ENCODE measurements around the gene USP54. TPM values are rescaled to one million over a fixed set of nuclear protein-coding genes. Genes with fewer than 3 reads are reported as not detected.

Gene USP54
- total and polyA plus RNA-seq, 4 donors, result 1.3 to 10.4 (median 6.3) TPM

- no peak overlapping the region for H3K9ac ChIP-seq (ENCODE audit: low read depth in 1 of 2, low read length in 2 of 2)
- no peak for DNase-seq (ENCODE audit: low spot score)
- H3K4me3 ChIP-seq (ENCODE audit: low read depth in 1 of 3, low read length in 3 of 3), result no peak overlapping the region
- TF ChIP-seq HNF4G (IDR thresholded peaks at IDR 0.05) (no peak), TAF1 (conservative IDR thresholded peaks at IDR 0.05) (no peak), FOXA2 (IDR thresholded peaks at IDR 0.05) (no peak), JUND (IDR thresholded peaks at IDR 0.05) (no peak)
- no peaks in the 10 kb centered on the region for H3K4me1 ChIP-seq (ENCODE audit: control insufficient read depth in 4 of 4, insufficient read depth in 4 of 4, low read length in 3 of 4)
- H3K36me3 ChIP-seq (ENCODE audit: control insufficient read depth in 4 of 4, insufficient read depth in 3 of 4, low read depth in 1 of 4, low read length in 3 of 4), result no peaks in the 10 kb centered on the region
- H3K27ac ChIP-seq (ENCODE audit: low read depth in 1 of 2, low read length in 2 of 2), result no peak overlapping the region
- no peaks in the 10 kb centered on the region for H3K27me3 ChIP-seq (ENCODE audit: control insufficient read depth in 4 of 4, insufficient read depth in 4 of 4, low read length in 3 of 4)
- 43% methylated on average over 1 of the region's 1 CpG for WGBS
- no peaks in the 10 kb centered on the region for H3K9me3 ChIP-seq (ENCODE audit: control insufficient read depth in 4 of 4, low read length in 3 of 4)
These were observed 44.6 kb upstream of the USP54 start for GRCh38 chr10:73635781-73636180.

GRCh38 chr10:73634421-73634820, 43.3 kb upstream of the USP54 start:
- DNase-seq (ENCODE audit: low spot score), result no peak
- whole genome bisulfite sequencing, result 73% methylated on average over 5 of the region's 5 CpGs

GRCh38 chr10:73629165-73629564, 38.0 kb upstream of the USP54 start:
- no peak overlapping the region for H3K27ac ChIP-seq (ENCODE audit: low read depth in 1 of 2, low read length in 2 of 2)
- no peaks in the 10 kb centered on the region for H3K27me3 ChIP-seq (ENCODE audit: control insufficient read depth in 4 of 4, insufficient read depth in 4 of 4, low read length in 3 of 4)
- WGBS, result 93% methylated on average over 5 of the region's 5 CpGs
- peaks cover 0 to 14% (median 9%) of the 10 kb centered on the region in 4 donors for H3K4me1 ChIP-seq (ENCODE audit: control insufficient read depth in 4 of 4, insufficient read depth in 4 of 4, low read length in 3 of 4)
- H3K4me3 ChIP-seq (ENCODE audit: low read depth in 1 of 3, low read length in 3 of 3), result no peak overlapping the region
- TF ChIP-seq ZBTB33 (IDR thresholded peaks at IDR 0.05) (no peak), MAX (IDR thresholded peaks at IDR 0.05) (no peak), ATF3 (IDR thresholded peaks at IDR 0.05) (no peak), YY1 (IDR thresholded peaks at IDR 0.05) (no peak)
- no peak overlapping the region for H3K9ac ChIP-seq (ENCODE audit: low read depth in 1 of 2, low read length in 2 of 2)
- no peaks in the 10 kb centered on the region for H3K36me3 ChIP-seq (ENCODE audit: control insufficient read depth in 4 of 4, insufficient read depth in 3 of 4, low read depth in 1 of 4, low read length in 3 of 4)
- no peaks in the 10 kb centered on the region for H3K9me3 ChIP-seq (ENCODE audit: control insufficient read depth in 4 of 4, low read length in 3 of 4)
- no peak for DNase-seq (ENCODE audit: low spot score)

More at GRCh38 chr10:73634421-73634820, 43.3 kb upstream of the USP54 start:
- H3K9ac ChIP-seq (ENCODE audit: low read depth in 1 of 2, low read length in 2 of 2), result no peak overlapping the region
- no peaks in the 10 kb centered on the region for H3K4me1 ChIP-seq (ENCODE audit: control insufficient read depth in 4 of 4, insufficient read depth in 4 of 4, low read length in 3 of 4)
- H3K9me3 ChIP-seq (ENCODE audit: control insufficient read depth in 4 of 4, low read length in 3 of 4), result no peaks in the 10 kb centered on the region
- no peak overlapping the region for H3K27ac ChIP-seq (ENCODE audit: low read depth in 1 of 2, low read length in 2 of 2)
- H3K4me3 ChIP-seq (ENCODE audit: low read depth in 1 of 3, low read length in 3 of 3), result no peak overlapping the region
- no peaks in the 10 kb centered on the region for H3K27me3 ChIP-seq (ENCODE audit: control insufficient read depth in 4 of 4, insufficient read depth in 4 of 4, low read length in 3 of 4)
- no peaks in the 10 kb centered on the region for H3K36me3 ChIP-seq (ENCODE audit: control insufficient read depth in 4 of 4, insufficient read depth in 3 of 4, low read depth in 1 of 4, low read length in 3 of 4)
- TF ChIP-seq NR2F2 (IDR thresholded peaks at IDR 0.05) (no peak), EGR1 (IDR thresholded peaks at IDR 0.05; ENCODE audit: low read depth in 2 of 2) (no peak), FOXA2 (IDR thresholded peaks at IDR 0.05) (no peak), RXRA (IDR thresholded peaks at IDR 0.05) (no peak), ATF3 (IDR thresholded peaks at IDR 0.05) (no peak)

- no peaks in the 10 kb centered on the region for H3K9me3 ChIP-seq (ENCODE audit: control insufficient read depth in 4 of 4, low read length in 3 of 4)
- 77% methylated on average over 7 of the region's 7 CpGs for WGBS
These were observed 37.3 kb upstream of the USP54 start for GRCh38 chr10:73628405-73628804.

More at GRCh38 chr10:73628405-73628804, 37.3 kb upstream of the USP54 start:
- Histone ChIP-seq H3K4me1 (ENCODE audit: control insufficient read depth in 4 of 4, insufficient read depth in 4 of 4, low read length in 3 of 4) (peaks cover 0 to 14% (median 9%) of the 10 kb centered on the region in 4 donors), H3K27me3 (ENCODE audit: control insufficient read depth in 4 of 4, insufficient read depth in 4 of 4, low read length in 3 of 4) (no peaks in the 10 kb centered on the region), H3K36me3 (ENCODE audit: control insufficient read depth in 4 of 4, insufficient read depth in 3 of 4, low read depth in 1 of 4, low read length in 3 of 4) (no peaks in the 10 kb centered on the region), H3K9ac (ENCODE audit: low read depth in 1 of 2, low read length in 2 of 2) (no peak overlapping the region), H3K27ac (ENCODE audit: low read depth in 1 of 2, low read length in 2 of 2) (no peak overlapping the region), H3K4me3 (ENCODE audit: low read depth in 1 of 3, low read length in 3 of 3) (no peak overlapping the region)
- TF ChIP-seq MAX (IDR thresholded peaks at IDR 0.05) (no peak), TAF1 (conservative IDR thresholded peaks at IDR 0.05) (no peak), ATF3 (IDR thresholded peaks at IDR 0.05) (no peak), RAD21 (IDR thresholded peaks at IDR 0.05) (no peak), NR2F2 (IDR thresholded peaks at IDR 0.05) (no peak)
- no peak for DNase-seq (ENCODE audit: low spot score)

All from liver (tissue), 9 donors.